HG03342 (cell line): ENCODE data around the gene TP53AIP1.
"Not testable (repeated sequence)": the region's sequence is repeated elsewhere in the genome, so short reads cannot be mapped to it uniquely, and the experiment has no call there.

ENCODE experiments used
- ATAC-seq: cut with Tn5 transposase; IDR thresholded peaks from one replicate; pipeline ENCODE4 v1.9.1; 2021; ENCODE audit warnings: mild to moderate bottlenecking, moderate library complexity; ENCODE audit not compliant: unreplicated experiment

The TP53AIP1 gene

GRCh38 chr11:128926437-128927107 is 16.1 kb downstream of the TP53AIP1 start:
- no peak for ATAC-seq

GRCh38 chr11:128926000-128926399 is 16.7 kb downstream of the TP53AIP1 start:
- no peak for ATAC-seq

DNA sequence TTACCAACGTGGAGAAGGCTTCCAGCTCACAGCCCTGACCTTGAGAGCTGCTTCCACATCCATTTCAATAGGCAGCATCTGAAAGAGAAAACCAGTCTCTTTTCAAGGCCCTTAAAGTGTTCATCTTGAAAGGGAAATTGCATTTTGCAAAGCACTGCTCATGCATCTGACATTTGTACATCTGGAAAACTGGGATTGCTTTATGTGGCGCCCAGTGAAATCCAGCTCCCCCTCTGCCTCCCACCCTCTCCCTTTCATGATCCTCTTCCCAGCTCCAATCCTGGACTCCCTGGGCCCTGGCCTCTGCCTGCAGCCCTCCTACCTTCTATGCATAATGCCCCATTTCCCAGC is 17.4 kb downstream of the TP53AIP1 start:
- ATAC-seq: no peak

DNA sequence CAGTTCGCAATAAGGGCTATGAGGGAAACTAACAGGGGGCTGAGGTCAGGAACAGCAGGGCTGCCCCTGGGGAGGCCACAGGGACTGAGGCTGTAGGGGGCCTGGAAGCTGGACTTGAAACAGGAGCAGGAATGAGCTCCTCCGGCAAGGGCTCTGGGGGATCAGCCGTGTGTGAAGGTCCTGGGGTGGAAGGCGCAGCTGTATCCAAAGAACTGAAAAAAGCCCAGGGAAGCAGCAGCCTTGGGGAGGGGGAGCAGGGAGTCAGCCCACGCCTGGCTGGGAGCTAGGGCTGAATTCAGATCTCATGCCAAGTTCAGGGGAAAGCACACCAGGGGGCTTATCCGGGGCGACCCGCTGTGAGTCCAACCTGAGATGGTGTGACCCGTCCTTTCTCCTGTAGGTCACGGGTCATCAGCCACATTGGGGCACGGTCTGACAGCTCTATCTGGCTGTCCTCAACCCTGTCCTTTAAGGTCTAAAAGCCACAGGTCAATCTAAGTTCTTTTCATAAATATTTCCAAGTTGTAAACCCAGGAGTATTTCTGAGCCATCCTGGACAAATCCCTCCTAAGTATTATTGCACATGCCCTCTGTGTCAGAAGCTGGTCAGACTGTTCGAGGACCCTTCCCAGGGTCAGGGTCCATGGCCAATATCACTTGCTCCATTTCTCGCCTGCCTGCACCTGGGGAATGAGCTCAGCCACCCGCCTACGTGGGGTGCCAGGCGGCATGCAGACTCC is 18.0 kb downstream of the TP53AIP1 start:
- no peak for ATAC-seq

DNA sequence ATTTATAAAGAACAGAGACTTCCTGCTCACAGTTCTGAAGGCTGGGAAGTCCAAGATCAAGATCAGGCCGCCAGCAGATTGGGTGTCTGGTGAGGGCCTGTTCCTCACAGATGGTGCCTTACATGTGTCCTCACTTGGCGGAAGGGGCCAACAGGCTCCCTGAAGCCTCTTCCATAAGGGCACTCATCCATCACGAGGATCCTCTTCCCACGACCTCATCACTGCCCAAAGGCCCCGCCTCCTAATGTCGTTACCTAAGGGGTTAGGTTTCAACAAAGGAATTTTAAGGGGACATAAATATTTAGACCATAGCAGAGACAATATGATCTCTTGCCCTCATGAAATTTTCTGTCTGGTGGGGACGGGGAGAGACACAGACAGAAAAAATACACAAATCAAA is 18.6 kb downstream of the TP53AIP1 start:
- ATAC-seq: no peak

DNA sequence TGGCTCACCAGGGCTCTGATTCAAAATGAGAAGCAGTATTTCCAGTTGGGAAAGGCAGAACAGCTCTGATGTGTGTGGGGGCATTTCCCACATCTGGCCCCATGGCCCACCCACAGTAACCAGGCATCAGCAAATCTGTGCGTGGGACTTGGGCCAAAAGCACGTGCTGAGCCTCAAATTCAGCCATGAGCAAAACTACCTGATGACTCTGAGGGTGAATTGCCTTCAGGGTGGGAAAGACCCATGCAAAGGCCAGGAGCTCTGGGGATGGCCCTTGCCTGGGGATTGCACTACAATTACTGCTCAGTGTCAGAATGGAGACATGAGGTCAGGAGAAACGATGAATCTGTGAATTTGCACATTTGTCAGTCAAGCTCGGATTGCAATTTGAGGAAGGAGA is 20.9 kb downstream of the TP53AIP1 start:
- no peak for ATAC-seq

DNA sequence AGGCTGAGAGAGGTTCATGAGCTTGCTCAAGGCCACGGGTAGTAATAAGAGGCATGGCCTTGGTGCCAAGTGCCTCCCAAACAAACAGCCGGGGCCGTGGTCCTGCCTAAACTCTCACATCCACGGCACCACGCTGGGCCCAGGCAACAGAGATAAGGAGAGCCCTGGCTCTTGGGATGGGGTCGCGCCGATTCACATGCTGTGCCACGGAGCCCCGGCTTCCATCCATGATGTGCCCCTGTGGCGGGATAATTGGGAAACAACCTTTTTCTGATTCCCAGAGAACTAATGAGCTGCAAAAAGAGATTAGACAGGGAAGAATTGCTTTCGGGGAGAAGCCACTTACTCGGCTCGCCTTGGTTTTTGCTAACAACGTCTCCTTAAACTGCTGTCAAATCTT is 22.0 kb downstream of the TP53AIP1 start:
- no peak for ATAC-seq

- ATAC-seq: not testable (repeated sequence)
Measured at GRCh38 chr11:128919635-128920034, 23.0 kb downstream of the TP53AIP1 start.

GRCh38 chr11:128919216-128919615 is 23.5 kb downstream of the TP53AIP1 start:
- ATAC-seq: no peak

DNA sequence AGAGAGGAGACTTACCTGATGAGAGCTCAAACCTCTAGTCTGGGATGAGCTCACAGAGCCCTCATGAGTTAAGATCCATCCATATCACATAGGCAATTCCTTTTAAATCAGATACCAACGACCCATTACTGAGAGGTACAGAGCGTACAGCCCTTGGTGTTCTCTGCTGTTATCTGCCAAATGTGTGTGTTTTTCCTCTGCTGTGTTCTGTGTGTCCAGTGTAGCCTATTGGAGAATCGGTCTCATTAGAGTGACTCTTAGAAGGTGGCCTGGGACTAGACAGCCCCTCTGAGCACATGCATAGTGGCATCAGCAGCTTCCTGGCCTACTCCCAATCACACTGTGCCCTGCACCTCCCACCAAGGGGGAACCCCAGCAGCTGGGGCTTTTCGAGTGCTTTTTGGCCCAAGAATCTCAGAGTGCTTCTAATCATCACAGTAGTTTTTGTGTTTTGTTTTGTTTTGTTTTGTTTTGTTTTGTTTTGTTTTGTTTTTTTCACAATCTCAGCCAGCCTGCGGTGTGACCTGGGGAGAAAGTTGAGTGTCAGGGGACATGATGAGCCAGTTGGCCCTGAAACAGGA is 25.4 kb downstream of the TP53AIP1 start:
- no peak for ATAC-seq

- ATAC-seq: no peak
Measured at GRCh38 chr11:128916681-128917080, 26.0 kb downstream of the TP53AIP1 start.

GRCh38 chr11:128916037-128916572 is 26.6 kb downstream of the TP53AIP1 start:
- ATAC-seq: no peak

GRCh38 chr11:128915149-128915521 is 27.5 kb downstream of the TP53AIP1 start:
- ATAC-seq: no peak

DNA sequence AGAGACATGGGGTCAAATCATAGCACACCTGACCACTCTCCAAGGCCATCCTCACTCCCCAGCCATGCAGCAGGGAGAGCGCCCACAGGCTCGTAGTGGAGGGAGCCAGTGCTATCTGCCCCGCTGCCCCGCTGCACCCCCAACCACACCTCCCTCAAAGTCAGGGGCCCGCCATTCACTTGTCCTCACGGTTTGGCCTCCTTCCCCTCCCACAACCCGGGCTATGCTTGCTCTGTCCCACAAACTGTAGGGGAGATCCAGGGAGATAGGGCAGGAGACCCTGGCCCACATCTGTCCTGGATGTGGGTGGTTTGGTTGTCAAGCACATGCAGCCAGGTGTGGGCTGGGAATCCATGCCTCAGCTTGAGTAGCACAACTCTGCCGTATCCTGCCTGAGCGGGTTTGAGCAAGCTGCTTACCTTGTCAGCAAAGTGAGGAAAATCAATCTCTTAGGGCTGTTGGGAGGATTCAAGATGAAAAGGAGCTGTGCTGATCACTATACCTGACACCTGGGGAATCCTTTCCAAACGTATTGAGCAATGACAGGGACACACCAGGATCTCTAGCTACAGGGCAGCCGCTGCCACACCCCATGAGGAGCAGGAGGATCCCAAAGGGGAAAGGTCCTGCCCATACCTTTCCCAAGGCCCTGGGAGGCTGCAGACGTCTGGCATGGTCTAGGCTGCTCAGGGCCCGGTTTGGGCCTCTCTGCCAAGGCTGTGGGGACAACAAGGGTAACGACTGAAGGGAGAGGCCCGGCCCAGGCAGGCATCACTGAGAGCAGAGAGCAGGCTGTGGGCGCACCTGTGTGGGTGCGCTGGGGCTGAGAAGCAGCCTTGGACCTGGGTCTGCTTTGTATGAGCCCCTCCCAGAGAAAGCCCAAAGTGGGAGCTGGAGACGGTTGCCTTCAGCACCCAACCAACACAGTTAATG is 28.2 kb downstream of the TP53AIP1 start:
- no peak for ATAC-seq

DNA sequence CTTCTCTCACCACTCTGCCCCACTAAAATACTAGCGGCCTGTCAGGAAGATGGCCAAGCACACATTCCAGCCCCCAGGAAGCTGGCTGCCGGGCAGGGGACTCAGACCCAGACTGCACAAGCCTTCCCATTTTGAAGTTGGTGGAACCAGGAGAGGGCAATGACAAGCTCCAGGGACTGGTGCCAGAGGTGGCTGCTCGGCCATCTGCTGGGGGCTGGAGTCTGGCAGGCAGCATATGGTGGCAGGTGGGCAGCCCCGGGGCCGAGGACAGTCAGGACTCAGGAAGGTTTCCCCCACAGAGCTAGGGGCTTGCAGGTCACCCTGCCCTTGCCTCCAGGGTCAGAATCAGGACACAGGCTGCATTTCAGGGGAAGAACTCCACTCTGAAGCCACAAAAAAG is 28.9 kb downstream of the TP53AIP1 start:
- ATAC-seq: no peak

DNA sequence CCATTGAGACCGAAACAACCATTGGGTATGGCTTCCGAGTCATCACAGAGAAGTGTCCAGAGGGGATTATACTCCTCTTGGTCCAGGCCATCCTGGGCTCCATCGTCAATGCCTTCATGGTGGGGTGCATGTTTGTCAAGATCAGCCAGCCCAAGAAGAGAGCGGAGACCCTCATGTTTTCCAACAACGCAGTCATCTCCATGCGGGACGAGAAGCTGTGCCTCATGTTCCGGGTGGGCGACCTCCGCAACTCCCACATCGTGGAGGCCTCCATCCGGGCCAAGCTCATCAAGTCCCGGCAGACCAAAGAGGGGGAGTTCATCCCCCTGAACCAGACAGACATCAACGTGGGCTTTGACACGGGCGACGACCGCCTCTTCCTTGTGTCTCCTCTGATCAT is 31.0 kb downstream of the TP53AIP1 start:
- ATAC-seq: no peak

GRCh38 chr11:128911239-128911638 is 31.4 kb downstream of the TP53AIP1 start:
- no peak for ATAC-seq

- ATAC-seq: no peak
Measured at GRCh38 chr11:128910576-128910975, 32.1 kb downstream of the TP53AIP1 start.

GRCh38 chr11:128909438-128910125 is 33.1 kb downstream of the TP53AIP1 start:
- ATAC-seq: no peak
